AG04450 (cell line): ENCODE results near the gene C5orf47. TPM values are rescaled to one million over a fixed set of nuclear protein-coding genes. Genes with fewer than 3 reads are reported as not detected.
A peak's percentile ranks its signal among the peaks of the same experiment; 100 is the strongest.

Source experiments
- CTCF ChIA-PET: fragments of 300-600, 350-600 bp; formaldehyde crosslinking; extraction: SDS; loops from one replicate; lab custom pipeline; 2022; ENCODE audit warnings: antibody characterized with exemption, inconsistent platforms; lab: Charles Lee
- POLR2A ChIA-PET: fragments of 350-600 bp; formaldehyde crosslinking; extraction: SDS; loops from one replicate; lab custom pipeline; 2021; ENCODE audit warnings: antibody characterized with exemption, inconsistent platforms; lab: Yijun Ruan, JAX
- DNase-seq: peaks from one replicate; pipeline ENCODE4 v3.0.0-alpha.2; 2011; ENCODE audit warnings: low read depth, low spot score
- H3K27ac ChIP-seq: one replicate; pipeline ENCODE4 v1.5.1; 2012; ENCODE audit warnings: low read depth, low read length, control low read depth
- H3K27me3 ChIP-seq: one replicate; pipeline ENCODE4 v1.6.0; 2012; ENCODE audit warnings: low read length; ENCODE audit not compliant: control insufficient read depth, insufficient read depth
- H3K4me3 ChIP-seq: 2 replicates; pipeline ENCODE4 v1.5.1; 2011; ENCODE audit warnings: mild to moderate bottlenecking, low read depth, low read length, control low read depth
- H3K9me3 ChIP-seq: 2 replicates; pipeline ENCODE4 v1.5.1; 2012; ENCODE audit warnings: low read length; ENCODE audit not compliant: control insufficient read depth, insufficient read depth
- polyA plus RNA-seq: library from polyadenylated mRNA; depleted of rRNA; stranded (reverse); fragments of >200 nt; gene quantifications from 2 replicates; pipeline ENCODE4 v1.2.3, GENCODE V29; 2011
- TF ChIP-seq, protein P1 (sequence below): IDR thresholded peaks from 2 replicates; pipeline ENCODE4 v1.5.1; 2011; ENCODE audit warnings: low read depth, low read length, control low read depth, inconsistent platforms

Gene C5orf47
- polyA plus RNA-seq, 1 experiment = not detected

DNA sequence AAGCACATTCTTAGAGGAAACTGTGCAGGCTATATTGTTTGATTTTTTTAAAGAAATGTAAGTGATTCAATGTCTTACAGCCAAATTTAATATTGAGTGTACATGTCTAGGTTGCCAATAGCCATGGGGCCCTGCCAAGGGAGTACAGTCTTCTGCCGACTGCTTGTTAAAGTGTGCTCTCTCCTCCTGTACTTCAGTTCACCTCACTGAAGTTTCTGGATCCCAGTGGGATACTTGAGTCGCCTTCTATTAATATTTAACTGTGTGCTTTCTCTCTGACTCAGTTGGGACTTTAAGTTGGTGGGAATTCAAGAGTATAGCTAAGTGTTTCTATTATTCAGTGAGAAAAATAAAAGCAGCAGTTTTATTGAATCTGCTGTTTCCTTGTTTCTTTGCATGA is 44.5 kb upstream of the C5orf47 start:
- no peaks in the 10 kb centered on the region for H3K27me3 ChIP-seq
- TF ChIP-seq, protein P1, sequence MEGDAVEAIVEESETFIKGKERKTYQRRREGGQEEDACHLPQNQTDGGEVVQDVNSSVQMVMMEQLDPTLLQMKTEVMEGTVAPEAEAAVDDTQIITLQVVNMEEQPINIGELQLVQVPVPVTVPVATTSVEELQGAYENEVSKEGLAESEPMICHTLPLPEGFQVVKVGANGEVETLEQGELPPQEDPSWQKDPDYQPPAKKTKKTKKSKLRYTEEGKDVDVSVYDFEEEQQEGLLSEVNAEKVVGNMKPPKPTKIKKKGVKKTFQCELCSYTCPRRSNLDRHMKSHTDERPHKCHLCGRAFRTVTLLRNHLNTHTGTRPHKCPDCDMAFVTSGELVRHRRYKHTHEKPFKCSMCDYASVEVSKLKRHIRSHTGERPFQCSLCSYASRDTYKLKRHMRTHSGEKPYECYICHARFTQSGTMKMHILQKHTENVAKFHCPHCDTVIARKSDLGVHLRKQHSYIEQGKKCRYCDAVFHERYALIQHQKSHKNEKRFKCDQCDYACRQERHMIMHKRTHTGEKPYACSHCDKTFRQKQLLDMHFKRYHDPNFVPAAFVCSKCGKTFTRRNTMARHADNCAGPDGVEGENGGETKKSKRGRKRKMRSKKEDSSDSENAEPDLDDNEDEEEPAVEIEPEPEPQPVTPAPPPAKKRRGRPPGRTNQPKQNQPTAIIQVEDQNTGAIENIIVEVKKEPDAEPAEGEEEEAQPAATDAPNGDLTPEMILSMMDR = no peak
- ChIA-PET POLR2A (no interaction called here), CTCF (interaction anchor here (2.6 to 5.1 kb wide), 2 partner anchors 19 to 329 kb away, joined by 9 to 33 read pairs; partner anchors contain the start of gene BOD1)
- H3K4me3 ChIP-seq = no peak overlapping the region
- no peak overlapping the region for H3K27ac ChIP-seq
- no peak for DNase-seq
- H3K9me3 ChIP-seq = no peaks in the 10 kb centered on the region

DNA sequence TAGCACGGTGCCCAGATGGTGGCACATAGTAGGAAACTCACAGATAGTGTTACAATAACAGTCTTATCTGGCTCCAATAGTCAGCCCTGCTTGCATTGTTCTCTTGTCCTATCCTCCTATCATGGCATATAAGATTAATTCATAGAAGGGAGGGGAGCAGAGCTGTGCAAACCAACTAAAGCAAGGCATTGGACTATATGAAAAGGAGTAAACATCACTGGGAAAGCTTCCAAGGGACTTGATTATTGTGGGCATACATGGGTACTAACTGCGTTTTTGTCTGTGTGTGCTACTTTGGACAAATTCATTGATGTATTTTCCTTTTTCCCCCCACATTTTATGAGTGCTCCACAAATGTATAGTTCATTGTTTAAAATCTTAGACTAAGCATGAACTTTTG is 43.8 kb upstream of the C5orf47 start:
- ChIA-PET POLR2A (no interaction called here), CTCF (interaction anchor here (2.6 to 5.1 kb wide), 2 partner anchors 20 to 329 kb away, joined by 9 to 33 read pairs; partner anchors contain the start of gene BOD1)

DNA sequence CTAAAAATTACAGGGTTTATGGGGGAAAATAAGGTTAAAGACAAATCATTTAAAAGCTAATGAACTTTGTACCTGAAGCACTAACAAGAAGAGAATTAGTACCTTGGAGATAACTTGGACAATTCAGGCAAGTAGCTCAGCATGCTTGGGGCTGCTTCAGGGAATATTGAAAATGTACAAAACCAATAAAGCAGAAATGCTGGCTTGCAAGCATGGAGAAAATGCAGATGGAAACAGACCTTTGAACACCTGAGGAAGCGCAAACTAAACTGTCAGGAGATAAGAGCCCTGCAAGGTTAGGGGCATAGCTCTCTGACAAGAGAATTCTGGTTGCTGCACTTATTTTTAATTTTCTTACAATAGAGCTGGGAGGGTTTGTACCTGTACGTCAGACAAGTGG is 42.6 kb upstream of the C5orf47 start:
- no peak for DNase-seq
- ChIA-PET POLR2A (no interaction called here), CTCF (interaction anchor here (5.1 kb wide), 1 partner anchor 21 kb away, joined by 33 read pairs; no protein-coding TSS in a partner anchor)
- TF ChIP-seq, protein P1 = no peak
- H3K27me3 ChIP-seq = no peaks in the 10 kb centered on the region
- no peak overlapping the region for H3K4me3 ChIP-seq
- H3K27ac ChIP-seq = no peak overlapping the region
- no peaks in the 10 kb centered on the region for H3K9me3 ChIP-seq

More for the DNA sequence above, 43.8 kb upstream of the C5orf47 start:
- no peaks in the 10 kb centered on the region for H3K9me3 ChIP-seq
- no peak overlapping the region for H3K27ac ChIP-seq
- DNase-seq = no peak
- no peaks in the 10 kb centered on the region for H3K27me3 ChIP-seq
- TF ChIP-seq, protein P1 = no peak
- H3K4me3 ChIP-seq = no peak overlapping the region

DNA sequence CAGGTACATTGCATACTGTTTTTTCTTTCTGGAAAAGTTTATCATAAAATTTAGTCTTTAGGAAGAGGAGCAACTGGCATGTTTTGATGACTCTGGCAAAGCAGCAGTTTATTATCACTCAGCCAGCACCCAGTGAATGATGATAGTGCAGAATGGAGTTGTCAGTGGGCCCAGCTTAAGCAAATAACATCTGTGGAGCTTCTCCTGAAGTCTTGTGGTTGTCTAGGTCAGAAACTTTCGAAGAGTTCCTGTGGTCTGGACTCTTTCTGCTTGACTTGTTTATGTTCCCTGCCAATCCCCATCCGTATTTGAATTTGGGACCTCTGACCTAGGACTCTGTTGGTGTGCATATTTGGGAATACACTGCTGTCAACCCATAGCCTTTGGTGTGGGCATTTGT is 38.1 kb upstream of the C5orf47 start:
- ChIA-PET CTCF (no interaction called here), POLR2A (no interaction called here)
- TF ChIP-seq, protein P1 = no peak
- Histone ChIP-seq H3K27me3 (no peaks in the 10 kb centered on the region), H3K27ac (no peak overlapping the region), H3K4me3 (no peak overlapping the region), H3K9me3 (no peaks in the 10 kb centered on the region)
- DNase-seq = no peak

DNA sequence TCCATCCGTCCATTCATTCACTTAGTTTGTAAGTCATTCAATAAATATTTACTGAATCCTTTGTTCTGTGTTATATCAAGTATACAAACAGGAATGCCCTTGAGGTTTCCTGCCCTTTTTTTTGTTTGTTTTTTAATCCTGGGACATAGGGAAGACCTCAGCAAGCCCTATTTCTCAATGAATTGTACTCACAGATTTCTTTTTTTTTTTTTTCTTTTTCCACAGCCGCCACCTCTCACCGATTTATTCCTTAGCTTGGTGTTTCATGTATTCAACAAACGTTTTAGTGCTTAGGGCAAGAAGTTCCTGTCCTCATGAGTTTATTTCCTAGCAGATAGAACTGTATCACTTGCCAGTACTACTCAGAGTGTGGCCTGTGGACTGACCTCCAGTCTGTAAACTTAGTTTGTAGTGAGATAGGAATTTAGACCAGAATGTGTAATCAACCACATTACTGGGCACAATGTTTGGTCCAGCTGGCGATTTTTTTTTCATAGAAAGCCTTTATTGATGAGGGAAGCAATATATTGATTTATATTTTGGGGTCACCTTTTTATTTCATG is 35.4 kb upstream of the C5orf47 start:
- H3K4me3 ChIP-seq = no peak overlapping the region
- peak; percentile 43 for DNase-seq
- H3K9me3 ChIP-seq = no peaks in the 10 kb centered on the region
- no peaks in the 10 kb centered on the region for H3K27me3 ChIP-seq
- H3K27ac ChIP-seq = no peak overlapping the region
- POLR2A ChIA-PET = interaction anchor here (0.7 kb wide), 1 partner anchor 46 kb away, joined by 3 read pairs; no protein-coding TSS in a partner anchor
- CTCF ChIA-PET = interaction anchor here (1.7 to 1.9 kb wide), 2 partner anchors 20 to 28 kb away, joined by 6 to 8 read pairs; no protein-coding TSS in a partner anchor
- TF ChIP-seq, protein P1 = no peak
